HS-5 (cell line): Measurements from ENCODE around the gene TMEM222.
A peak's percentile ranks its signal among the peaks of the same experiment; 100 is the strongest.
"Not testable (repeated sequence)": the region's sequence is repeated elsewhere in the genome, so short reads cannot be mapped to it uniquely, and the experiment has no call there.

Source experiments
- DNase-seq: peaks from one replicate; pipeline ENCODE4 v3.0.0-alpha.2; 2012; ENCODE audit warnings: low read depth

Gene TMEM222

GRCh38 chr1:27321813-27322568 lies at the start of gene TMEM222:
Gene TMEM222 (plus strand): TSS chr1:27322163. CDS start chr1:27322198, 35 bp downstream.
- peak; percentile 74 for DNase-seq

- DNase-seq, result no peak
Observed at GRCh38 chr1:27274204-27274603, 47.8 kb upstream of the TMEM222 start.

GRCh38 chr1:27275696-27276095 lies 46.3 kb upstream of the TMEM222 start:
- no peak for DNase-seq

- DNase-seq, result peak; percentile 41
Observed at GRCh38 chr1:27284425-27285273, 37.3 kb upstream of the TMEM222 start.

GRCh38 chr1:27285274-27285660 lies 36.7 kb upstream of the TMEM222 start:
- DNase-seq, result no peak

GRCh38 chr1:27285821-27286220 lies 36.1 kb upstream of the TMEM222 start:
- DNase-seq, result not testable (repeated sequence)

GRCh38 chr1:27289125-27289524 lies 32.8 kb upstream of the TMEM222 start:
- DNase-seq, result not testable (repeated sequence)

- DNase-seq, result no peak
Observed at GRCh38 chr1:27290581-27290980, 31.4 kb upstream of the TMEM222 start.

- peak; percentile 18 for DNase-seq
Observed at GRCh38 chr1:27292106-27292505, 29.9 kb upstream of the TMEM222 start.

GRCh38 chr1:27293915-27294314 lies 28.0 kb upstream of the TMEM222 start:
- no peak for DNase-seq

- DNase-seq, result no peak
Observed at GRCh38 chr1:27296773-27297291, 25.1 kb upstream of the TMEM222 start.

GRCh38 chr1:27297903-27298302 lies 24.1 kb upstream of the TMEM222 start:
- DNase-seq, result no peak

GRCh38 chr1:27298632-27299384 lies 23.2 kb upstream of the TMEM222 start:
- no peak for DNase-seq

GRCh38 chr1:27299385-27300271 lies 22.3 kb upstream of the TMEM222 start:
- peak; percentile 94 for DNase-seq

GRCh38 chr1:27300341-27301051 lies 21.5 kb upstream of the TMEM222 start:
- DNase-seq, result peak; percentile 73

- no peak for DNase-seq
Observed at GRCh38 chr1:27301052-27301422, 20.9 kb upstream of the TMEM222 start.

GRCh38 chr1:27301582-27302199 lies 20.3 kb upstream of the TMEM222 start:
- DNase-seq, result no peak

GRCh38 chr1:27302612-27303011 lies 19.4 kb upstream of the TMEM222 start:
- no peak for DNase-seq

- DNase-seq, result no peak
Observed at GRCh38 chr1:27303509-27303908, 18.5 kb upstream of the TMEM222 start.

- no peak for DNase-seq
Observed at GRCh38 chr1:27306071-27306470, 15.9 kb upstream of the TMEM222 start.
